ENCODE results near the gene ALX1. TPM values are rescaled to one million over a fixed set of nuclear protein-coding genes. Genes with fewer than 3 reads are reported as not detected.

The ALX1 gene
- total and polyA plus RNA-seq, 2 of the 4 experiments (the other 2 are of a cell fraction), result not detected

GRCh38 chr12:85283560-85283959, 3.5 kb downstream of the ALX1 start:
- no peak for TF ChIP-seq BHLHE40 (IDR thresholded peaks at IDR 0.05; ENCODE audit: low read depth, low read length)
- no peak for TF ChIP-seq POLR2A (IDR thresholded peaks at IDR 0.05; ENCODE audit: low read depth, low read length)
- Histone ChIP-seq H2BK5ac (ENCODE audit: low read depth, low read length, poor library complexity, severe bottlenecking) (no peak overlapping the region), H3K4me2 (ENCODE audit: low read depth, low read length) (no peak overlapping the region), H3K4me1 (ENCODE audit: control insufficient read depth, insufficient read depth, low read length) (no peaks in the 10 kb centered on the region), H2AK5ac (ENCODE audit: low read depth, low read length) (no peak overlapping the region), H4K20me1 (ENCODE audit: insufficient read depth, low read length) (no peaks in the 10 kb centered on the region), H4K8ac (ENCODE audit: low read depth in 2 of 2, low read length in 2 of 2) (no peak overlapping the region), H3K9me3 (ENCODE audit: control insufficient read depth, insufficient read depth, low read length) (peaks cover 7% of the 10 kb centered on the region), H2BK120ac (ENCODE audit: low read depth, low read length) (no peak overlapping the region), H2AK9ac (replicated peaks; ENCODE audit: low read depth, low read length, poor library complexity) (no peak overlapping the region), H3K79me1 (ENCODE audit: low read depth in 1 of 2, low read length in 2 of 2) (no peaks in the 10 kb centered on the region), H3K4me3 (ENCODE audit: insufficient read depth, low read depth, low read length) (no peak overlapping the region), H3K14ac (replicated peaks; ENCODE audit: low read depth, low read length) (no peak overlapping the region), H3K23ac (ENCODE audit: low read depth, low read length) (no peak overlapping the region), H3K56ac (ENCODE audit: extremely low read depth, insufficient read depth, low read length) (no peak overlapping the region), H3K18ac (ENCODE audit: low read depth, low read length) (no peak overlapping the region), H3K36me3 (ENCODE audit: control insufficient read depth, insufficient read depth, low read length) (no peaks in the 10 kb centered on the region), H3K4ac (ENCODE audit: low read depth, low read length) (no peak overlapping the region), H3K9ac (ENCODE audit: low read depth, low read length) (no peak overlapping the region), H4K91ac (ENCODE audit: insufficient read depth, low read depth, low read length) (no peak overlapping the region), H2BK20ac (ENCODE audit: low read depth, low read length) (no peak overlapping the region), H3K27ac (ENCODE audit: insufficient read depth, low read length) (no peak overlapping the region), H3K9me1 (ENCODE audit: insufficient read depth, low read length) (no peaks in the 10 kb centered on the region), H4K5ac (ENCODE audit: low read depth, low read length) (no peak overlapping the region), H2BK15ac (ENCODE audit: low read depth, low read length) (no peak overlapping the region), H2AFZ (replicated peaks; ENCODE audit: low read length, poor library complexity) (no peak overlapping the region), H3K27me3 (ENCODE audit: control insufficient read depth, insufficient read depth, low read length) (peaks cover 30% of the 10 kb centered on the region)
- no CpG with 5 or more reads among the region's 6 CpGs for WGBS, 2 experiments (ENCODE audit: extremely low coverage in 2 of 2, insufficient read length in 1 of 2)
- intact Hi-C loops (cut with micrococcal nuclease) (no loop called here), dilution Hi-C loops (cut with HindIII; ENCODE audit: low sequenced_read_pairs, unreplicated experiment) (no loop called here), in situ Hi-C loops (cut with MboI; ENCODE audit: low sequenced_read_pairs) (no loop called here)
- BruUV-seq (replicated peaks), result no TSS peak
- DNase-seq (no peak), ATAC-seq (ENCODE audit: low read depth) (no peak)
- ChIA-PET POLR2A (ENCODE audit: unreplicated experiment) (no interaction called here), CTCF (no interaction called here)
